Osteoblast (primary cell): ENCODE data around the gene TNIP3. TPM values are rescaled to one million over a fixed set of nuclear protein-coding genes. Genes with fewer than 3 reads are reported as not detected.
A peak's percentile ranks its signal among the peaks of the same experiment; 100 is the strongest.

Source experiments
- DNase-seq: peaks from one replicate; pipeline ENCODE4 v3.0.0; 2011; ENCODE audit warnings: low spot score, mixed read lengths; ENCODE audit not compliant: insufficient read length; ENCODE audit errors: missing footprints
- H2AFZ ChIP-seq: 2 replicates; pipeline ENCODE4 v1.6.0; 2011; ENCODE audit warnings: mild to moderate bottlenecking, low read length
- H3K27ac ChIP-seq: 2 replicates; pipeline ENCODE4 v1.5.1; 2011; ENCODE audit warnings: mild to moderate bottlenecking, low read depth, low read length, moderate library complexity
- H3K27me3 ChIP-seq: 2 replicates; pipeline ENCODE4 v1.6.0; 2012; ENCODE audit warnings: mild to moderate bottlenecking, control low read depth, inconsistent platforms, low read length, moderate library complexity; ENCODE audit not compliant: insufficient read depth
- H3K36me3 ChIP-seq: 2 replicates; pipeline ENCODE4 v1.5.1; 2011; ENCODE audit warnings: mild to moderate bottlenecking, low read length, control low read depth, moderate library complexity; ENCODE audit not compliant: insufficient read depth
- H3K4me1 ChIP-seq: 2 replicates; pipeline ENCODE4 v1.5.1; 2011; ENCODE audit warnings: mild to moderate bottlenecking, low read length, control low read depth, moderate library complexity; ENCODE audit not compliant: insufficient read depth
- H3K4me2 ChIP-seq: 2 replicates; pipeline ENCODE4 v1.6.0; 2011; ENCODE audit warnings: mild to moderate bottlenecking, low read length; ENCODE audit not compliant: insufficient read depth
- H3K4me3 ChIP-seq: fragments of 200-600 bp; sonication (generic); 3 replicates; pipeline ENCODE4 v1.5.1; 2012; ENCODE audit warnings: mild to moderate bottlenecking, low read length, inconsistent platforms; ENCODE audit not compliant: insufficient read depth
- H3K79me2 ChIP-seq: 2 replicates; pipeline ENCODE4 v1.6.0; 2012; ENCODE audit warnings: mild to moderate bottlenecking, low read length, control low read depth, inconsistent platforms; ENCODE audit not compliant: insufficient read depth
- H3K9me3 ChIP-seq: 2 replicates; pipeline ENCODE4 v1.5.1; 2011; ENCODE audit warnings: low read depth, low read length, control low read depth
- H4K20me1 ChIP-seq: 2 replicates; pipeline ENCODE4 v1.6.0; 2012; ENCODE audit warnings: mild to moderate bottlenecking, low read length, control low read depth; ENCODE audit not compliant: insufficient read depth
- CTCF ChIP-seq: IDR thresholded peaks from 2 replicates; pipeline ENCODE4 v1.5.1; 2011; ENCODE audit warnings: mild to moderate bottlenecking, low read depth, low read length, moderate library complexity; ENCODE audit errors: extremely low read depth
- total RNA-seq: library from RNA; depleted of rRNA; stranded (reverse); fragments of >200 nt; gene quantifications from 2 replicates; pipeline ENCODE4 v1.2.3, GENCODE V29; 2012

TNIP3 gene
- total RNA-seq, 1 donor, result 0.72 TPM

GRCh38 chr4:121183361-121183760, 19.2 kb upstream of the TNIP3 start:
- TF ChIP-seq CTCF, result no peak
- Histone ChIP-seq H3K4me3 (no peak overlapping the region), H2AFZ (no peak overlapping the region), H3K9me3 (no peaks in the 10 kb centered on the region), H3K27me3 (no peaks in the 10 kb centered on the region), H3K27ac (no peak overlapping the region), H3K36me3 (no peaks in the 10 kb centered on the region), H3K4me2 (no peak overlapping the region), H4K20me1 (no peaks in the 10 kb centered on the region), H3K79me2 (no peaks in the 10 kb centered on the region), H3K4me1 (peaks cover 8% of the 10 kb centered on the region)
- DNase-seq, result no peak

- peak overlapping the region; percentile 71 for H3K4me2 ChIP-seq
Observed at GRCh38 chr4:121182296-121182695, 18.2 kb upstream of the TNIP3 start.

DNA sequence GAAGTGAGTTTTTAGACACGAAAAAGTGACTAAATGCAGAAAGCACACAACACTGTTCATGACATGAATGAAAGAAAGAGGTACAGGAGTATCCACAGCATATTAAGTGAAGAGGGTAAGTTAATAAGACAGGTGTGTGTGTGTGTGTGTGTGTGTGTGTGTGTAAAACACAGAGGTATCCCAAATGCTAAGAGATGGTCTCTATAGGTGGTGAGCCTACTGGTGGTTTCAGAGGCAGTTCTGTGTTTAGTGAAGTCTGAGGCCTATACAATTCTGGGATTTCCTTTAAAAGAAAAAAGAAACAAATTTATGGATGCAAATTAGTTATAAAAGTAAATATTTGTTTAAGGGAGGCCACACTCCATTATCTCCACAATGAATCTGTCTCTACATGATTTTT, 17.4 kb upstream of the TNIP3 start:
- Histone ChIP-seq H3K79me2 (no peaks in the 10 kb centered on the region), H3K9me3 (no peaks in the 10 kb centered on the region), H3K27me3 (no peaks in the 10 kb centered on the region), H3K27ac (no peak overlapping the region), H3K4me1 (peaks cover 8% of the 10 kb centered on the region), H3K36me3 (no peaks in the 10 kb centered on the region), H4K20me1 (no peaks in the 10 kb centered on the region), H3K4me2 (peak overlapping the region; percentile 71), H2AFZ (no peak overlapping the region), H3K4me3 (no peak overlapping the region)
- no peak for TF ChIP-seq CTCF
- no peak for DNase-seq

More at GRCh38 chr4:121182296-121182695, 18.2 kb upstream of the TNIP3 start:
- H3K79me2 ChIP-seq, result no peaks in the 10 kb centered on the region
- no peaks in the 10 kb centered on the region for H3K9me3 ChIP-seq
- no peaks in the 10 kb centered on the region for H3K36me3 ChIP-seq
- TF ChIP-seq CTCF, result no peak
- no peaks in the 10 kb centered on the region for H4K20me1 ChIP-seq
- peaks cover 8% of the 10 kb centered on the region for H3K4me1 ChIP-seq
- peak overlapping the region; percentile 52 for H2AFZ ChIP-seq
- peak overlapping the region; percentile 44 for H3K4me3 ChIP-seq
- no peak for DNase-seq
- H3K27ac ChIP-seq, result peak overlapping the region; percentile 6
- no peaks in the 10 kb centered on the region for H3K27me3 ChIP-seq

DNA sequence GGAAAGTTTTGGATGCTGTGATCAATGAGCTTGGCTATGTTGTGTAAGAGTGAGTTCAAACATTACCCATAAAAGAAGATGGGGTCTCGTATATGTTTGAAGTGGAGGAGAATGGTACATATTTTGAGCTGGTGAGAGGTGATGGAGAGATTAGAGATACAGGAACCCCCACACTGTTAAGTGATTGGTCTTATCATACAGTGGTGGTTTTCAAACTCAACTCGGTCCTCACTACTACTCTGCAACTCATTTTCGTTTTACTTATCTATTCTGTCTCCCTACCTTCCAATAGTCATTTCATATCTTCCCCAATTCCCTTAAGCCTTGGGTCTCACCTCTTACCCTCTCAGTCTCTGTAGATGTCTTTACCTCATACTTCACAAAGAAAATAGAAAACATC, 16.4 kb upstream of the TNIP3 start:
- DNase-seq, result no peak
- no peaks in the 10 kb centered on the region for H3K79me2 ChIP-seq
- no peaks in the 10 kb centered on the region for H3K27me3 ChIP-seq
- no peaks in the 10 kb centered on the region for H3K9me3 ChIP-seq
- no peaks in the 10 kb centered on the region for H3K36me3 ChIP-seq
- no peak for TF ChIP-seq CTCF
- H3K4me2 ChIP-seq, result no peak overlapping the region
- no peaks in the 10 kb centered on the region for H4K20me1 ChIP-seq
- H3K4me3 ChIP-seq, result no peak overlapping the region
- no peak overlapping the region for H2AFZ ChIP-seq
- H3K4me1 ChIP-seq, result peaks cover 8% of the 10 kb centered on the region
- H3K27ac ChIP-seq, result no peak overlapping the region
